HepG2 (cell line): Measurements from ENCODE around the gene ZNF37A.

ENCODE experiments used
- FOXP1 ChIP-seq, 2 experiments: fragments of 450-650 bp in 1 of 2; IDR thresholded peaks; 2 replicates each; pipeline ENCODE4 v1.6.1; 2017 to 2018; ENCODE audit warnings: antibody characterized with exemption in 1 of 2
- JUN ChIP-seq: sonication (generic); formaldehyde crosslinking; IDR thresholded peaks from 2 replicates; pipeline ENCODE4 v1.4.0; 2020; ENCODE audit warnings: mild to moderate bottlenecking, missing genetic modification reagents
- RNF2 ChIP-seq: fragments of 450-650 bp; conservative IDR thresholded peaks from 2 replicates; pipeline ENCODE4 v1.6.1; 2016; ENCODE audit warnings: low read depth
- SMAD3 ChIP-seq: sonication (generic); formaldehyde crosslinking; IDR thresholded peaks from 2 replicates; pipeline ENCODE4 v1.4.0; 2020; ENCODE audit warnings: missing genetic modification reagents
- ZNF274 ChIP-seq: sonication (generic); formaldehyde crosslinking; IDR thresholded peaks from 2 replicates; pipeline ENCODE4 v1.5.1; 2020; ENCODE audit warnings: mild to moderate bottlenecking, missing genetic modification reagents
- ZNF333 ChIP-seq: sonication (generic); formaldehyde crosslinking; IDR thresholded peaks from 2 replicates; pipeline ENCODE4 v1.4.0; 2020; ENCODE audit warnings: mild to moderate bottlenecking, missing genetic modification reagents, borderline replicate concordance
- TF ChIP-seq, protein P1 (sequence below): sonication (generic); formaldehyde crosslinking; IDR thresholded peaks from 2 replicates; pipeline ENCODE4 v1.5.0; 2020; ENCODE audit warnings: mild to moderate bottlenecking, missing genetic modification reagents, moderate library complexity
- TF ChIP-seq, protein P2 (sequence below): sonication (generic); formaldehyde crosslinking; IDR thresholded peaks from 2 replicates; pipeline ENCODE4 v1.4.0; 2020; ENCODE audit warnings: low read depth, missing genetic modification reagents
- TF ChIP-seq, protein P3 (sequence below): sonication (generic); formaldehyde crosslinking; IDR thresholded peaks from 2 replicates; pipeline ENCODE4 v1.5.0; 2020; ENCODE audit warnings: missing genetic modification reagents
- TF ChIP-seq, protein P4 (sequence below): sonication (generic); formaldehyde crosslinking; IDR thresholded peaks from 2 replicates; pipeline ENCODE4 v1.4.0; 2020; ENCODE audit warnings: missing genetic modification reagents

DNA sequence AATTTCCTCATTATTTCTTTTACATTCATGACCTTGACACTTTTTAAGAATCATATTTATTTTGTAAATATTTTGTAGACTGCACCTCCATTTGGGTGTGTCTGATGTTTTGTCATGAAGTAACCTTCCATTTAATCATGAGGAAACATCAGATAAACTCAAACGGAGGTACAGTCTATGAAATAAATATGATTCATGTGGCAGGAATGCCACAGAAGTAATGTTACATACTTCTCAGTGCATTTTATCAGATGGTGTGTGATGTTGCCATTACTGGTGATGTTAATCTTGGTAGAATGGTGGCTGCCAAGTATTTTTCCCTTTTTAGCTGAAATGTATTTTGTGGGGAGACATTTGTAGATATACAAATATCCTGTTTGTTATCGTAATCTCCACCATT, 64.9 kb downstream of the ZNF37A start:
- no peak for TF ChIP-seq ZNF333 (CRISPR knock-in tag)
- TF ChIP-seq, protein P1, sequence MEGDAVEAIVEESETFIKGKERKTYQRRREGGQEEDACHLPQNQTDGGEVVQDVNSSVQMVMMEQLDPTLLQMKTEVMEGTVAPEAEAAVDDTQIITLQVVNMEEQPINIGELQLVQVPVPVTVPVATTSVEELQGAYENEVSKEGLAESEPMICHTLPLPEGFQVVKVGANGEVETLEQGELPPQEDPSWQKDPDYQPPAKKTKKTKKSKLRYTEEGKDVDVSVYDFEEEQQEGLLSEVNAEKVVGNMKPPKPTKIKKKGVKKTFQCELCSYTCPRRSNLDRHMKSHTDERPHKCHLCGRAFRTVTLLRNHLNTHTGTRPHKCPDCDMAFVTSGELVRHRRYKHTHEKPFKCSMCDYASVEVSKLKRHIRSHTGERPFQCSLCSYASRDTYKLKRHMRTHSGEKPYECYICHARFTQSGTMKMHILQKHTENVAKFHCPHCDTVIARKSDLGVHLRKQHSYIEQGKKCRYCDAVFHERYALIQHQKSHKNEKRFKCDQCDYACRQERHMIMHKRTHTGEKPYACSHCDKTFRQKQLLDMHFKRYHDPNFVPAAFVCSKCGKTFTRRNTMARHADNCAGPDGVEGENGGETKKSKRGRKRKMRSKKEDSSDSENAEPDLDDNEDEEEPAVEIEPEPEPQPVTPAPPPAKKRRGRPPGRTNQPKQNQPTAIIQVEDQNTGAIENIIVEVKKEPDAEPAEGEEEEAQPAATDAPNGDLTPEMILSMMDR (CRISPR knock-in tag) = no peak
- TF ChIP-seq, protein P2, sequence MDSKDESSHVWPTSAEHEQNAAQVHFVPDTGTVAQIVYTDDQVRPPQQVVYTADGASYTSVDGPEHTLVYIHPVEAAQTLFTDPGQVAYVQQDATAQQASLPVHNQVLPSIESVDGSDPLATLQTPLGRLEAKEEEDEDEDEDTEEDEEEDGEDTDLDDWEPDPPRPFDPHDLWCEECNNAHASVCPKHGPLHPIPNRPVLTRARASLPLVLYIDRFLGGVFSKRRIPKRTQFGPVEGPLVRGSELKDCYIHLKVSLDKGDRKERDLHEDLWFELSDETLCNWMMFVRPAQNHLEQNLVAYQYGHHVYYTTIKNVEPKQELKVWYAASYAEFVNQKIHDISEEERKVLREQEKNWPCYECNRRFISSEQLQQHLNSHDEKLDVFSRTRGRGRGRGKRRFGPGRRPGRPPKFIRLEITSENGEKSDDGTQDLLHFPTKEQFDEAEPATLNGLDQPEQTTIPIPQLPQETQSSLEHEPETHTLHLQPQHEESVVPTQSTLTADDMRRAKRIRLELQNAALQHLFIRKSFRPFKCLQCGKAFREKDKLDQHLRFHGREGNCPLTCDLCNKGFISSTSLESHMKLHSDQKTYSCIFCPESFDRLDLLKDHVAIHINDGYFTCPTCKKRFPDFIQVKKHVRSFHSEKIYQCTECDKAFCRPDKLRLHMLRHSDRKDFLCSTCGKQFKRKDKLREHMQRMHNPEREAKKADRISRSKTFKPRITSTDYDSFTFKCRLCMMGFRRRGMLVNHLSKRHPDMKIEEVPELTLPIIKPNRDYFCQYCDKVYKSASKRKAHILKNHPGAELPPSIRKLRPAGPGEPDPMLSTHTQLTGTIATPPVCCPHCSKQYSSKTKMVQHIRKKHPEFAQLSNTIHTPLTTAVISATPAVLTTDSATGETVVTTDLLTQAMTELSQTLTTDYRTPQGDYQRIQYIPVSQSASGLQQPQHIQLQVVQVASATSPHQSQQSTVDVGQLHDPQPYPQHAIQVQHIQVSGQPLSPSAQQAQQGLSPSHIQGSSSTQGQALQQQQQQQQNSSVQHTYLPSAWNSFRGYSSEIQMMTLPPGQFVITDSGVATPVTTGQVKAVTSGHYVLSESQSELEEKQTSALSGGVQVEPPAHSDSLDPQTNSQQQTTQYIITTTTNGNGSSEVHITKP (CRISPR knock-in tag) = no peak
- TF ChIP-seq, protein P3, sequence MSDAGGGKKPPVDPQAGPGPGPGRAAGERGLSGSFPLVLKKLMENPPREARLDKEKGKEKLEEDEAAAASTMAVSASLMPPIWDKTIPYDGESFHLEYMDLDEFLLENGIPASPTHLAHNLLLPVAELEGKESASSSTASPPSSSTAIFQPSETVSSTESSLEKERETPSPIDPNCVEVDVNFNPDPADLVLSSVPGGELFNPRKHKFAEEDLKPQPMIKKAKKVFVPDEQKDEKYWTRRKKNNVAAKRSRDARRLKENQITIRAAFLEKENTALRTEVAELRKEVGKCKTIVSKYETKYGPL (CRISPR knock-in tag) = no peak
- TF ChIP-seq, protein P4, sequence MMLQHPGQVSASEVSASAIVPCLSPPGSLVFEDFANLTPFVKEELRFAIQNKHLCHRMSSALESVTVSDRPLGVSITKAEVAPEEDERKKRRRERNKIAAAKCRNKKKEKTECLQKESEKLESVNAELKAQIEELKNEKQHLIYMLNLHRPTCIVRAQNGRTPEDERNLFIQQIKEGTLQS (CRISPR knock-in tag) = no peak
- TF ChIP-seq SMAD3 (CRISPR knock-in tag) = no peak
- no peak for TF ChIP-seq FOXP1 (IDR thresholded peaks at IDR 0.05)
- no peak for TF ChIP-seq FOXP1 (CRISPR knock-in tag; IDR thresholded peaks at IDR 0.05)
- TF ChIP-seq RNF2 = no peak
- no peak for TF ChIP-seq JUN
- TF ChIP-seq ZNF274 (CRISPR knock-in tag) = no peak
